Aortic smooth muscle cell (primary cell): ENCODE measurements around the gene TNF. TPM values are rescaled to one million over a fixed set of nuclear protein-coding genes. Genes with fewer than 3 reads are reported as not detected.

Experiments
- total RNA-seq: library from RNA; depleted of rRNA; stranded (reverse); fragments of >200 nt; gene quantifications from 2 replicates; pipeline ENCODE4 v1.2.3, GENCODE V29; 2014

The TNF gene
- not detected in 2 replicates for total RNA-seq

DNA sequence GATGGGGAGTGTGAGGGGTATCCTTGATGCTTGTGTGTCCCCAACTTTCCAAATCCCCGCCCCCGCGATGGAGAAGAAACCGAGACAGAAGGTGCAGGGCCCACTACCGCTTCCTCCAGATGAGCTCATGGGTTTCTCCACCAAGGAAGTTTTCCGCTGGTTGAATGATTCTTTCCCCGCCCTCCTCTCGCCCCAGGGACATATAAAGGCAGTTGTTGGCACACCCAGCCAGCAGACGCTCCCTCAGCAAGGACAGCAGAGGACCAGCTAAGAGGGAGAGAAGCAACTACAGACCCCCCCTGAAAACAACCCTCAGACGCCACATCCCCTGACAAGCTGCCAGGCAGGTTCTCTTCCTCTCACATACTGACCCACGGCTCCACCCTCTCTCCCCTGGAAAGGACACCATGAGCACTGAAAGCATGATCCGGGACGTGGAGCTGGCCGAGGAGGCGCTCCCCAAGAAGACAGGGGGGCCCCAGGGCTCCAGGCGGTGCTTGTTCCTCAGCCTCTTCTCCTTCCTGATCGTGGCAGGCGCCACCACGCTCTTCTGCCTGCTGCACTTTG, at the start of gene TNF:
Gene TNF, plus strand, starts transcription at position 231 of the 567 bp plus-strand sequence. Its CDS starts 177 bp downstream, at position 408.

GRCh38 chr6:31528821-31529328, 46.5 kb upstream of the TNF start, which contains the start of gene MCCD1:
TSS of gene MCCD1 (plus strand) at chr6:31528962. CDS start at chr6:31529015, 53 bp downstream.

DNA sequence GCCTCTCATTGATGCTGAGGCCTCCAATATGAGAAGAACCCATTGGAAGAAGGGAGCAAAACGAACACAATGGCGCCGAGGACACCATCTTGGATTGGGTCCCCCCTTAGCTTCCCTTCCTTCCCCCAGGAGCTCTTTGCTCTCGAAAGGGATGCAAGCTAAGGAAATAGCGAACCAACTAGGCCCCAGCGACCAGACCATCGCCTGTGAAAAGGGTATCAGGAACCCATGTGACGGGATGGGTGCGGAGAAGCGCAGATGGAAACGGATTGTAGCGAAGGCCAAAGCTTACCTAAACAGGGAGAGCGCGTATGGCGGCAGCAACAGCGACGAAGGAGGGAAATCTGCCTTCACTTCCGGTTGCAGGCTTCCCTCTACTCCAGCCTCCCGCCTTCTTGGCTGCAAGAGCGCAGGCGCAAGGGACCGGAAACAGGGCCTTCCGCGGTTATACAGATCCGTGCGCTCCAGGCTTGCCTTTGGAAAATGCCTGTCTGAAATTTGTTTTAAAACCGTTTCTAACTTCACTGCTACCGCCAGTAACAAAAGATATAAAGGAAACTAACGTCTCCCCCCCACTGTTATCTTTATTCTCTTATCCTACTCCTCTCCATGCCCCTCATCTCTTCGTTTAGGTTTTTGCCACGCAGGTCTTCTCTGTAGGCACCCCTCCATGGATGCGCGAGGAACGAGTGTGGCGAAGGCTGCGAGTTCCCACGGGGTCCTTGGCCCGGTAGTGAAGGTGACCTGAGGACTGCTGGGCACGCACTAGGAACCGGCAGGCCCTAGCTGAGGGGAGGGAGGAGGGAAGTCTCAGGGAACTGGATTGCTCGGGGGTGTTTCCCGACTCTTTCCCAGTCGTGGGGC, 33.5 kb upstream of the TNF start, which contains the start of gene DDX39B:
Gene DDX39B, minus strand, starts transcription at position 346 of the 864 bp plus-strand sequence. CDS start 1,471 bp downstream, outside the sequence.

GRCh38 chr6:31546339-31546957, 28.9 kb upstream of the TNF start, which contains the start of gene ATP6V1G2:
TSS of gene ATP6V1G2 (minus strand) at chr6:31546608. CDS start at chr6:31546559, 49 bp downstream.

DNA sequence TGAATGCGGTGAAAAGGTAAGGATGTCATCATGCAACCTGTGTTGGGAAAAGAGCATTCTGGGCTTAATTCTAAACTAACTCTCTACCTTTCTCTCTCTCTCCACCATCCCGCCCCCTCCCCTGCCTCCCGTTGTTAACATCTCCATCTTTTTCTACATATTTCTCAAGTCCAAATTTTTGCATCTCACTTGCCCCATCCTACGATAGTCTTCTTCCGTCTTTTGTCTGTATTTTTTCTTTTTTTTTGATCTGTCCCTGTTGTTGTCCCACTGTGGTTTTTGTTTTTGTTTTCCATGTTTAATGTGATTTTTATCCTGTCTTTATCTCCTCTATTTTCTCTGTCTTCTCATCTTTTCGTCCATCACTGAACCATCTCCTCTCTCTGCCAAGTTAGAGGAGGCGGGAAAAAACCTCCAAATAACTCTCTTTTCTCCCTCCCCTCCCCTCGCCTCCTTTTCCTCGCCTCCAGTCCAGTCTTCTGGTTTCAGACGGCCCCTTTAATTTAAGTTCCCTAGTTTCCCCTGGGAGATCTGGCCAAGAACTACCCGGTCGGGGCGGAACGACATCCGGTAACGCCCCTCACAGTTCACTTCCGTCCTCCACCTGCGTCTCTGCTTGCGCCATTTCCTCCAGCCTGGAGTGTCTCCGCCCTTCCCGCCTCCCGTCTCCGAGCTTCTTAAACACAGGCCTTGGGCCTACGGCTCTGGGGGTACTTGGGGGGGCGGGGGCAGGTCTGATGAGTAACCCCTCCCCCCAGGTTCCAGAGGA, 28.2 kb upstream of the TNF start, which contains the start of gene NFKBIL1:
Gene NFKBIL1, plus strand, starts transcription at position 651 of the 769 bp plus-strand sequence. Its CDS starts 87 bp downstream, at position 738.

GRCh38 chr6:31572041-31572911, 3.1 kb upstream of the TNF start, which contains the start of gene LTA:
TSS of gene LTA (plus strand) at chr6:31572289. CDS start at chr6:31572743, 454 bp downstream.

DNA sequence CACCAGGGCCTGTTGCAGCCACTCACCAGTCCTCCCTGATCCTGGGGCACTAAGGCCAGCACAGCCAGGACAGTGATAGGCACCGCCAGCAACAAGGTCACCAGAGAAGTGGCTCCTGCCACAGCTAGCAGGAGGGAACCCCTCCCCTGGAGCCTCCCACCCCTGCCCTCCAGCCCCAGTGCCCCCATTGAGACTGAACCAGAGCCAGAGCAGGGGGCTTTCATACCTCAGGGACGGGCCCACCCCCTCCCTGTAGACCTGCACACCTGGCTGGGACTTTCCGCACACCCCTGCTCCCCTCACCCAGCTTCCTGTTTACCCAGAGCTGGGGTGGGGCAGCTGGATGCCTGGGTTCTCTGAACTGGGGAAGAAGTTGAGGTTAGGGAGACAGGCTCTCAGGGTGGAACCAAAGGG, 6.9 kb downstream of the TNF start, which contains the start of gene LTB:
Gene LTB, minus strand, starts transcription at position 195 of the 414 bp plus-strand sequence. Its CDS starts 7 bp downstream, at position 188.

GRCh38 chr6:31586008-31586407, 10.6 kb downstream of the TNF start, which contains the start of gene LST1:
TSS of gene LST1 (plus strand) at chr6:31586277. CDS start at chr6:31587300, 1,023 bp downstream.

DNA sequence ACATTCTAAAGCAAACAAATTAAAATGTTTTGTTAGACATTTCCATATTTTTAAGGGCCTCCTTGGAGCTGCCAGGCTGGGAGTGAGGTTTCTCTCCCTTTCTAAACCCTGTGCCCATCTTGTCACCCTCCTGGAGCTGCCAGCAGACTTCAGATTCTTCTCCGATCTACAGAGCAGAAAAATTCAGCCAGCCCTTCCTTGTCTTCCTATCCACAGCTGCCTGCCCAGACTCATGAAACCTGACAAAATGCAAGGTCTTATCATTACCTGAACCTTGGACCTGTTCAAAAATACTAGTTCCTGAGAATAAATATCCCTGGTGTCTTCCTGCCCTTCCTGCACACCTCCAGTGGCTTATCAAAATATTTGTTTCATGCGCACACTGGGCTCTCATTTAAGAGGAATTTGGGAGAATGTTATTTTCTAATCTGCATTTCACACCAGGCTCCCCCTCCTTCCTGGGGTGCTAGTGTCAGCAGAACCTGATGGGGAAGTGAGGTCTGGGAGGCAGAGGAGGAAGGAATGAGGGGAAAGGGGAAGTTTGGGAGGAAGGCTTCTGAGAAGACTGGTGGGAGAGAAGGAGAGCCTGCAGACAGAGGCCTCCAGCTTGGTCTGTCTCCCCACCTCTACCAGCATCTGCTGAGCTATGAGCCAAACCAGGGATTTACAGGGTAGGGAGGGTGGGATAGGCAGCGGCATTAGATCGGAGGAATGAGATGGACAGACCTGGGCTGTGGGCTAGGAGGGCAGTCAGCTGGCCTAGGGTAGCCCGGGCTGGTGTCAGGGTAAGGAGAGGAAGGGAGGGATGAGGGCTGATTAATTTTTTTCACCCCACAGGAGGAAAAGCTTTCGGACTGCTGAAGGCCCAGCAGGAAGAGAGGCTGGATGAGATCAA, 39.6 kb downstream of the TNF start, which contains the start of gene AIF1:
Gene AIF1, plus strand, starts transcription at position 551 of the 895 bp plus-strand sequence. Its CDS starts 96 bp downstream, at position 647.

GRCh38 chr6:31620586-31621319, 45.4 kb downstream of the TNF start, which contains the start of gene PRRC2A:
TSS of gene PRRC2A (plus strand) at chr6:31620715. CDS start at chr6:31622790, 2,075 bp downstream.

Other genes with a start within 250 kb of the TNF start
- 361 and 423 TPM in 2 replicates for gene HLA-B, start 218.4 kb upstream of the TNF start, total RNA-seq
- gene MICA, start 172.0 kb upstream of the TNF start, total RNA-seq = 18.3 and 28.3 TPM in 2 replicates
- 14.4 and 20.9 TPM in 2 replicates for gene MICB, start 77.4 kb upstream of the TNF start, total RNA-seq
- gene MCCD1, start 46.6 kb upstream of the TNF start, total RNA-seq = not detected in 2 replicates
- 366 and 394 TPM in 2 replicates for gene DDX39B, start 33.6 kb upstream of the TNF start, total RNA-seq
- 3.3 and 4.0 TPM in 2 replicates for gene ATP6V1G2, start 29.0 kb upstream of the TNF start, total RNA-seq
- gene NFKBIL1, start 28.0 kb upstream of the TNF start, total RNA-seq = 22.6 and 22.9 TPM in 2 replicates
- not detected in 2 replicates for gene LTA, start 3.3 kb upstream of the TNF start, total RNA-seq
- not detected in 2 replicates for gene LTB, start 6.9 kb downstream of the TNF start, total RNA-seq
- gene LST1, start 10.7 kb downstream of the TNF start, total RNA-seq = not detected in 2 replicates
- gene NCR3, start 17.4 kb downstream of the TNF start, total RNA-seq = not detected in 2 replicates
- not detected in 2 replicates for gene AIF1, start 39.7 kb downstream of the TNF start, total RNA-seq
- 31.6 and 39.6 TPM in 2 replicates for gene PRRC2A, start 45.1 kb downstream of the TNF start, total RNA-seq
- gene BAG6, start 77.1 kb downstream of the TNF start, total RNA-seq = 107 and 122 TPM in 2 replicates
- gene APOM, start 80.3 kb downstream of the TNF start, total RNA-seq = 1.5 and 1.8 TPM in 2 replicates
- gene C6orf47, start 85.2 kb downstream of the TNF start, total RNA-seq = 22.2 and 26.7 TPM in 2 replicates
- gene GPANK1, start 89.4 kb downstream of the TNF start, total RNA-seq = 14.3 and 15.4 TPM in 2 replicates
- gene CSNK2B, start 90.5 kb downstream of the TNF start, total RNA-seq = 80.7 and 85.0 TPM in 2 replicates
- gene LY6G5B, start 94.4 kb downstream of the TNF start, total RNA-seq = 2.0 and 3.2 TPM in 2 replicates
- 0.40 and 0.75 TPM in 2 replicates for gene LY6G5C, start 105.5 kb downstream of the TNF start, total RNA-seq
- 51.5 and 62.8 TPM in 2 replicates for gene ABHD16A, start 127.8 kb downstream of the TNF start, total RNA-seq
- not detected in 2 replicates for gene LY6G6F, start 131.3 kb downstream of the TNF start, total RNA-seq
- not detected in 2 replicates for gene LY6G6D, start 139.8 kb downstream of the TNF start, total RNA-seq
- gene LY6G6C, start 146.2 kb downstream of the TNF start, total RNA-seq = not detected in 2 replicates
- gene MPIG6B, start 147.8 kb downstream of the TNF start, total RNA-seq = not detected in 2 replicates
- gene DDAH2, start 153.7 kb downstream of the TNF start, total RNA-seq = 112 and 142 TPM in 2 replicates
- 784 and 832 TPM in 2 replicates for gene CLIC1, start 161.0 kb downstream of the TNF start, total RNA-seq
- gene MSH5, start 164.4 kb downstream of the TNF start, total RNA-seq = 5.3 and 5.4 TPM in 2 replicates
- gene SAPCD1, start 187.1 kb downstream of the TNF start, total RNA-seq = 1.8 and 1.9 TPM in 2 replicates
- 0.13 and 0.19 TPM in 2 replicates for gene VWA7, start 201.8 kb downstream of the TNF start, total RNA-seq
- gene VARS1, start 220.2 kb downstream of the TNF start, total RNA-seq = 37.6 and 48.4 TPM in 2 replicates
- gene LSM2, start 231.4 kb downstream of the TNF start, total RNA-seq = 17.9 and 25.9 TPM in 2 replicates
- gene HSPA1L, start 239.7 kb downstream of the TNF start, total RNA-seq = 1.5 and 1.6 TPM in 2 replicates
- 97.9 and 108 TPM in 2 replicates for gene HSPA1A, start 240.0 kb downstream of the TNF start, total RNA-seq